Activated CD8-positive, alpha-beta memory T cell treated with anti-CD3 and anti-CD28 coated beads for 48 hours (primary cell): ENCODE measurements around the gene MBD6.
"Not testable (repeated sequence)": the region's sequence is repeated elsewhere in the genome, so short reads cannot be mapped to it uniquely, and the experiment has no call there.

Source experiments
- DNase-seq, 3 experiments: peaks; one replicate each; pipeline ENCODE4 v3.0.0-alpha.2; 2020; ENCODE audit warnings: low read depth in 2 of 3, low spot score in 2 of 3

Gene MBD6

DNA sequence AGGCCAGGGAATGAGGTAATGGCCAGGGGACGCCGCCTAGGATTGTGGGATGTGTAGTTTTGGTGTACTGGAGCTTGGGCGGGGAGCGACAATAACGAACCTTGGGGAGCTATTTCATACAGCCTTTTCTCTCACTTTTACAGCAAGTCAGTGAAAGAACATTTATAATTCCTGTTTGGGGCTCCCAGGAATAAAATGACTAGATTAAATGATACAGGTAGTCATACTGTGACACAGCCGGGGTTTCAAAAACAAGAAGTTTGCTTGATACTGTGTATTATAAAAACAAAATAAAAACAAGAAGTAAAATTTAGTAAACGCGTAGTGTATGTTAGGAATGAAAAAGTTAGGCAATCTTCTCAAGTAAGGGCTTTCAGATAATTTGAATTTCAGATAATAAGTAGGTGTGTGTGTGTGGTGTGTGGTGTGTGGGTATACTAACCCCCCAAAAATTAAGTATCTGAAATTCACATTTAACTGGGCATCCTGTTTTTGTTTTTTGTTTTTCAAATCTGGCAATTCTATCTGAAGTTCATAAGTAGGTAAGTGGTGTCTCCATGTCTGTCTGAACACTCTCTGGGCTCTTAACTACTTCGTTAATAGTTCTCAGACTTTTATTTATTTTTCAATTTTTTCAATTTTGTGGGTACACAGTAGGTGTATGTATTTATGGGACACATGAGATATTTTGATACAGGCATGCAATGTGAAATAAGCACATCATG is 24.8 kb downstream of the MBD6 start:
- DNase-seq: no peak

DNA sequence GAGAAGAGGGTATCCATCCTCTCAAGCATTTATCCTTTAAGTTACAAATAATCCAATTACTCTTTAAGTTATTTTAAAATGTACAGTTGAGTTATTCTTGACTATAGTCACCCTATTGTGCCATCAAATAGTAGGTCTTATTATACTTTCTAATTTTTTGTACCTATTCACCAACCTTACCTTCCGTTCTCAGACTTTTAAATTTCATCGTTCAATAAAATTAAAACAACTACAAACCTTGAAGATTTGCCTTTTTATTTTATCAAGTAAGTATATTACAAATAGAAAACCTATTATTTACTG is 25.3 kb downstream of the MBD6 start:
- DNase-seq: no peak

DNA sequence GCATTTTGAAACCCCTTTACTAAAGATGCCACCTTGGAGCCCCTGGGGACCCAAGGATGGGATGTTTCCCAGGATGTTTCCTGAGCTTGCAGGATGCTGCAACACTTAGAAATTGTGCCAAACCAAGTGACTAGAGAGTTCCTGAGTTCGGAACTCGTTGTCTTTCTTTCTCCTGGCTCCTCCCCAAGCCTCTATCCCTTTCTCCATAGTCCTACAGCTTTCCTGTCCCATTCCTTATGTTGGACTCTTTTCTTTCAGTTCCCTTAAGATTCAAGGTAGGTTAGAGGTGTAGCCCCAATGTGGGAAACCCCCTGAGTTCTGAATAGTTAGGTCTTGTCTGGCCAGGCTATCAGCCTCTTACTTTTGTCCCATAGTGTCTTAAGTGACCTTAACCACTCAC is 25.9 kb downstream of the MBD6 start:
- no peak for DNase-seq

DNA sequence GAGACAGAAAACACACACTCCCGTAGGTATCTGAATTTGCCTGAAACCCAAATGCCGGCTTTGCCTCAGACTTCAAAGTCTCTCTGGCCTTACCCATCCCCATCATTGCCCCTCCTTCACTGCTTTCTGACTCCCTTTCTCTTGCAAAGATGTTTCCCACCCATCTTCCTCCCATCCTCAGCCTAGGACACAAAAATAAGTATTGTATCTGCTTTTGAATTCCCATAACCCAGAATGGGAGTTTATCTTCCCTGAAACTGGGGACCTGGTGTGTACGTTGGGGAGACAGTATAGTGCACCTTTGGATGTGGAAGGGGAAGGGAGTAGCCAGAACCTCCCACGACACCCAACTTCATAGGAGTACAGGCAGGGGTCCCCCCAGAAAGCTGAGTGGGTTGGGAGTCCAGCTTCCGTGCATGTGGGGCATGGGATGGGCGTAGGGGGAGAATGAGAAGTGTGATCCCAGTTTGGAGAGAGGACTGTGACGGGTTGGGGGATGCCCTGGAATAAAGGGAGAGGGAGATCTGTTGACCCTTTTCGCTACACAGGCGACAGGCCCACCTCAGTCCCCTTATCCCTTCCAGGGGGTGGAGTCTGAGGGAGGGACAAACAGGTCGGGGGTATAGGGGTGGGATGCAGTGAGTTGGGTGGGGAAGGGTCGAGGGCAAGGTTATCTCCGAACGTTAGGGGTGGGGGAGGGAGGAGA is 26.7 kb downstream of the MBD6 start:
- peak in 1 of 3 experiments; percentile 19 for DNase-seq

DNA sequence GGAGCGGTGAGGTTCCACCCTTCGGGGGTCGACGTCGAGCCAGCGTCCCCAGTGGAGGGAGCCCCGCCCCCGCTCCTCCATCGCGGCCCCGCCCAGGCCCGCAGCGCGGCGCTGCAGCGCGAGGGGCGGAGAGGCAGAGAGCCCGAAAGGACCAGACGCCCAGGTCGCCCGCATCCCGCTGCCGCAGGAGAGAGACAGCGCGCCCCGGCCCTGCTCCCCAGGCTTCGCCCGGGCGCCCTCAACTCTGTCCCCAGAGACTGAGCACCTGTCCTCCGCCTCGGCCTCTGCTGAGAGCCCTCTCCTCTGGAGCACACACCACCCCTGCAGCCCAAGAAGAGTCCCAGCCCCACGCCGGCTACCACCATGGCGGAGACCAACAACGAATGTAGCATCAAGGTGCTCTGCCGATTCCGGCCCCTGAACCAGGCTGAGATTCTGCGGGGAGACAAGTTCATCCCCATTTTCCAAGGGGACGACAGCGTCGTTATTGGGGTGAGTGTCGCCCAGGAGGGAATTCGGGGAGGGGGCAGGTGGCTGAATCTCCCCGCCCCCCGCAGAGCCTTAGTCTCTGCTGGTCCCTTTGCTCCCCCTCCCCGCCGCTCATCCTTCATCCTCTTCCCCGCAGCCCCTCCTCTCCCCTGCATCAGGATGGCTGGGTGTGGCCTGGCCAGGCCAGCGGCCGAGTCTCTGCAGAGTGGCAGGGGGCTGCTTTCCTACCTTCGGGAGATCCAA is 27.5 kb downstream of the MBD6 start, which contains the start of gene KIF5A:
Gene KIF5A (plus strand): TSS at position 136 of the 732 bp plus-strand sequence. CDS start 228 bp downstream, at position 364.
- DNase-seq: peak; percentile 32 to 49 (median 46)

DNA sequence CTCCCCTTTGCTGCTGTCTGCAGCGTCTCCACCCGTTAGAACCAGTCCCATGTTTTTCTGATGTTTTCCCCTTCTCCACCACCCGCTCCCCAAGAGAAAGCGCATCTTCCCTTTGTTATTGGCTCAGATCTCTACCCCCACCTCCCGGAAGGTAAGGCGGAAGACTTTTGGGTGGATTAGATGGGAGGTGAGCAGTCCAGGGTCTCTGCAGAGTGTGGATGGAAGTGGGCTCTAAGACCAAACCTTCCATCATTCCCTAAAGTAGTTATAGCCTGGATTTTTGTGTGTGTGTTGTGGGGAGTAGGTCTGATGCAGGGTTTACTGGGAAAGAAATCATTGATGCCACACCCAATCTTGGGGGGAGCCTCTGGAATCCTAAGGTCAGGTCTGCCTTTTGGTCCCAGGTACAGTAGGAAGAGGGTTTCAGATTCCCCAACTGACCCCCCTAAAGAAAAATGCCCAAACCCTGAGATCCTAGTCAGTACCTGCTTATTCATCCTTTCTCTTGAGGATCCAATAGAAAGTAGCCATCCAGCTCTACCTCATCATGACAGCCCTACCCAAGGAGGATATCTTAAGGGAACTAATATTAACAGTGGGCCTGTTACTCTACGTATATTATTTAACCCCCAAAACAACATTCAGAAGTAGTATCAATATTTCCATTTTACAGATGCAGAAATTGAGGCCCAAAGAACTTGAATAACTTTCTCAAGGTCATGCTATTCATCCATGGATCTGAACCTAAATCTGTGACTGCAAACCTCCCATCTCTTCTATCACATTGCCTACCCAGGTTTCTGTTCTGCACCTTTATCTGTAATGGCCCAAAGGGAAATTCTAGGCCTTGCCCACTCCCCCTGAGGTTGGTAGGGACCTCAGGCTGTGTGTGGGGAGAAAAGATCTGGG is 28.3 kb downstream of the MBD6 start:
- DNase-seq: no peak

DNA sequence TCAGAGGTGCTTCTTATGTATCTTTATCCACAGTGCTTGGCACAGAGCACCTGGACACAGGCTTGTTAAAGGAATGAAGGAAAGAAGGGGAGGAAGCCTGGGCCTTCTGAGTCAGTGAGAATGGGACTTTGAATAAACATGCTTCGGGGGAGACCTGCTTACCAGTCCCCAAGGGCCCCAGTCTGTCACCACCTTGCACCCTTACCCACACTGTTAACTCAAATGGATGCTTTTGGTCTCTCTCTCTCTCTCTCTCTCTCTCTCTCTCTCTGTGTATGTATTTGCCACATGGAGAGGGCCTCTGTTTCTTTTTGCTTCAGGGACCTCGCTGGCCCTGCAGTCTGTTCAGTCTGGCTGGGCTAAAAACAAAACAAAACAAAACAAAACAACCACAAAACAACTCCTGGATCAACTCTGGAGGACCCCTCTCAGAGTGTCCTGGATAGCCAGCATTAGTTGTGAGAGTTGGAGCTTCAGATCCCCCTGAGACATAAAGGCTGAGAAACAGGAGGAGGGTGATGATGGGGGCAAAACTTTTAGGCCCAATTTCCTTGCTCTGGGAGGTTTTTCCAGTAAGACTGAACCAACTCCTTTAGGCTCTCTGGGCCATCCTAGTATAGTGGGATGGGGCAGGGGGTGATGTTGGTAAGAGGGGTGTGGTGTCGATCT is 29.1 kb downstream of the MBD6 start:
- DNase-seq: no peak

DNA sequence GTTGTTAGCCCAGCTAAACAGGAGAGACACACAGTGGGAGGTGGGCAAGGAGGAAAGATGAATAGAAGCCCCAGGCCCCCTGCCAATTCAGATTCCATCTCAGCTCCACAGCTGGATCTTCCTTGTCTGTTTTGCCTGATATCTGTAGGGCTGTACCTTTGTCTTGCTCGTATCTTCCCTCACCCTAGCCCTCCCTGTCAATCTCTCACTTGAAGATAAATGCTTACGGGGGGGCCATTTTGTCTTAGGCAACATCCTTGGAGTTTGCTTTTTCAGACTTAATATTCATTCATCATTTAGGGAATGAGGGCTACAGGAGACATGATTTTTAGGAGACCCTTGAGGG is 29.7 kb downstream of the MBD6 start:
- no peak for DNase-seq

DNA sequence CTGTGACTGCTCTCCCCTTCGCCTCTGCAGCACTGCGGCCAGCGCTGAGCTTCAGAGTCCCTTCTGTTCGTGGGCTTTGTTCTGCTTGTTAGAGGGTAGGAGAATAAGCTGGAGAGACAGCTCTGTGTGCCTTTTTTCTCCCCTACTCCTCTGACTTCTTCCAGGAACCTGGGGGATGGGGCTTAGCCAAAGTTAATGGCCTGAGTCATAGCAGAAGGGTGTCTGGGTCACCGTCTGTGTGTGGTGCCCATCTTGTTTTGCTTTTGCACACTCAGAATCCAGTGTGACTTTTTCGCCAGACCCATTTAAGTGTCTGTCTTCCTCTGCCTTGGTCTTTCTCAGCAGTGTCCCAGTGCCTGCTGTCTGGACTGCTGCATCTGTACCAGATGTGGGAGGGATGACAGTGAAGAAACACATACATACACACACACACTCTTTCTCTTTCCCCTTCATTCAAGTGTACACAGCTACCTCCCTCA is 30.2 kb downstream of the MBD6 start:
- no peak for DNase-seq

DNA sequence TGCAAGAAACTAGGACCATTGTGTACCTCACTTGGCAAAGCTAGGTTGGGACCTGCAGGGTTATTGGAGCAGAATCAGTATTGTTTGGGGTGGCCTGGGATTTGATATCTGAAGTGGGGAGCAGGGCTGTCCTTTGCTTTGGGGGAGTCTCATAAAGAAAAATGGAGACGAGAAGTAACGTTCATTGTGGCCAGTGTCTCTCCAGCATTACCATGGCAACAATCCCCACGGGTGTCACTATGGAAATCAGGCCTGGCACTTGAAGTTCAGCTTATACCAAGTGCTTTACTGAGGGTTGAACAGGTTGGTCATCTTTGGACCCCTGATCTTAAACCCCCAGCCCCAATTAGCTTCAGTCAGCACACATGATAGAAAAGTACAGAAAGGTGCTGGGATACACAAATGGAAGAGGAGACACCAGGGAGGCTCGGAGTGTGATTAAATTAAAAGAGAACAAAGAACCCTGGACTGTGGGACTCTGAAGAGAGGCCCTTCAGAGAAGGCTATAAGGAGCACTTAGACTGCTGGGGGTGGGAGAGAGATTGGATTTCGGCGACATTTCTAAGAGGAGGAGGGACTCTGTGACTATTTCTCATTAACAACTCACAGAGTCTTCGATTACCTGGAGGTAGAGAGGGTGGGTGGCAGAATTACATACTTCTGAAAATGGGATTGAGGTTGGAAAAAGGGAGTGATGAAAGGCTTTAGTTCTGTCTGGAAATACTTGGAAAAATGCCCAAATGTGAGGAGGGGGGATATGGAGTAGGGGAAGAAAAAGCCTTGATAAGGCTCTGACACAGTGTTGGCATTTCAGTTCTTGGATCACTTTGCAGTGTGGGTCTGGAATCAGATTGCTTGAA is 30.9 kb downstream of the MBD6 start:
- DNase-seq: no peak

DNA sequence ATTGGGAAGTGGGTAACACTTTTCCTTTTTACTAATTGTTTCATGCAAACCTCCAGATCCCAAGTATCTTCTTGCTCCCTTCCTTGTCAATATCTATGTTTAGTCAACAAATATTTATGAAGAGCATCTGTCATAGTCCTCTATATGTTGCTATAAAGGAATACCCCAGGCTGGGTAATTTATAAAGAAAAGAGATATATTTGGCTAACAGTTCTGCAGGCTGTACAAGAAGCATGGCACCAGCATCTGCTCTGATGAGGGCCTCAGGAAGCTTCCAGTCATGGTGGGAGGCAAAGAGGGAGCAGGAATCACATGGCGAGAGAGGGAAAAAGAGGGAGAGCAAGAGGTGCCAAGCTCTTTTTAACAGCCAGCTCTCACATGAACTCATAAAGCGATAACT is 31.8 kb downstream of the MBD6 start:
- DNase-seq: no peak

DNA sequence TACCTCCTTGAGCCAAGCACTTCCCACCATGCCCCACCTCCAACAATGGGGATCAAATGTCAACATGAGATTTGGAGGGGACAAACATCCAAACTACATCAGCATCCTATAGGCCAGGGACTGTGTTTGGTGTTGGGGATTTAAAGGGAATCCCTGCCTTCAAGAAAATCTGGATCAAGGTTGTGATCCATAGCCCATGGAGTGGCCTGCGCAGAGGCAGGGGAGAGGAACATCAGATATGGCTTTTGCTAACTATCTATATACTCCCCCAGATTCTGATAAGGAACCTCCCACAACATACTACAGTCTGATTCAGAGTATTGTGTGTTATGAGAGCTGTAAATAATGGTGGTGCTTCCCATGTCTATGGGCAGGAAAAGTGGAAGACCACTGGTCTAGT is 32.3 kb downstream of the MBD6 start:
- DNase-seq: no peak

DNA sequence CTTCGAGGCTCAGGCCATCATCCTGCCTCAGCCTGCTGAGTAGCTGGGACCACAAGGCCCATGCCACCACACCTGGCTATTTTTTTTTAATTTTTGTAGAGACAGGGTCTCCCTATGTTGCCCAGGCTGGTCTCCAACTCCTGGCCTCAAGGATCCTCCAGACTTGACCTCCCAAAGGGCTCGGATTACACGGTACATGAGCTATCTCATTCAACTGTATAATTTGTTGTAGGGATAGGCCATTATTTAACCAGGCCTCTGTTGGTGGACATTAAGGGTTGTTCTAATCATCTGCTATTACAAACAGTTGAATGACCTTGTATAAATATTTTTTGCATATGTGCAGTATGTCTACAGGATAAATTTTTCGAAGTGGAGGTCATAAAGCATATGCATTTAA is 36.2 kb downstream of the MBD6 start:
- no peak for DNase-seq

DNA sequence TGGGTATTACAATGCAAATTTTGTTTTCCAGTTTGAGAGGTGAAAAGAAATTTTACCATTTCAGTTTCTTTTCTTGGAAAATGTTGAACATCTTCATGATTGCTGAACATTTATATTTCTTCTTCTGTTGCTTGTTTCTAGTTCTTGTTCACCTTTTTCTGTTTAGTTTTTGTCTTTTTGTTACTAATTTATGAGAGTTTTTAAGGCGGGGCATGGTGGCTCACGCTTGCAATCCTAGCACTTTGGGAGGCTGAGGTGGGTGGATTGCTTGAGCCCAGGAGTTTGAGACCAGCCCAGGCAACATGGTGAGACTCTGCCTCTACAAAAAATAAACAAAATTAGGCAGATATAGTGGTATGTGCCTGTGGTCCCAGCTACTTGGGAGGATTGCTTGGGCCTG is 37.9 kb downstream of the MBD6 start:
- DNase-seq: no peak

DNA sequence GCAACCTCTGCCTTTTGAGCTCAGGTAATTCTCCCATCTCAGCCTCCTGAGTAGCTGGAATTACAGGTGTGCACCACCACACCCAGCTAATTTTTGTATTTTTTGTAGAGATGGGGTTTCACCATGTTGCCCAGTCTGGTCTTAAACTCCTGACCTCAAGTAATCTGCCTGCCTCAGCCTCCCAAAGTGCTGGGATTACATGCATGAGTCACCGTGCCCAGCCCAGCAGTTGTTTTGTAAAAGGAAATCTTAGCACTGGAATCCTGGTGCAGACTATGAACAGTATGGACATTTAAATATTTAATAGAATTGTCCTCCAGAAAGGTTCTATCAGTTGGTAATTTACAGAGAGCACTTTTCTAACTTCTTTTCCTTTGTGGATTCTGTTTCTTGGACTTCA is 38.5 kb downstream of the MBD6 start:
- not testable (repeated sequence) for DNase-seq

DNA sequence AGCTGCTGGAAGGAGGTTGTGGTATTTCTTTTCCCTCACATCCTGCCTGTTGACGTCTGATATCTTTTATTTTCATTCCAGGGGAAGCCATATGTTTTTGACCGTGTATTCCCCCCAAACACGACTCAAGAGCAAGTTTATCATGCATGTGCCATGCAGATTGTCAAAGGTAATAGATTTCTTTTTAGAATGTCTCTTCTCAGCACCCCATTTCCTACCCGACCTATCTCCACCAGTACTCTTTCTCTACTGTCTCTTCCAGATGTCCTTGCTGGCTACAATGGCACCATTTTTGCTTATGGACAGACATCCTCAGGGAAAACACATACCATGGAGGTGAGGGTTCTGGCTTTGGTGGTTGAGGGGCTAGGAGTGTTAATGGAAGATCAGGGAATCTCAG is 40.7 kb downstream of the MBD6 start:
- DNase-seq: no peak

DNA sequence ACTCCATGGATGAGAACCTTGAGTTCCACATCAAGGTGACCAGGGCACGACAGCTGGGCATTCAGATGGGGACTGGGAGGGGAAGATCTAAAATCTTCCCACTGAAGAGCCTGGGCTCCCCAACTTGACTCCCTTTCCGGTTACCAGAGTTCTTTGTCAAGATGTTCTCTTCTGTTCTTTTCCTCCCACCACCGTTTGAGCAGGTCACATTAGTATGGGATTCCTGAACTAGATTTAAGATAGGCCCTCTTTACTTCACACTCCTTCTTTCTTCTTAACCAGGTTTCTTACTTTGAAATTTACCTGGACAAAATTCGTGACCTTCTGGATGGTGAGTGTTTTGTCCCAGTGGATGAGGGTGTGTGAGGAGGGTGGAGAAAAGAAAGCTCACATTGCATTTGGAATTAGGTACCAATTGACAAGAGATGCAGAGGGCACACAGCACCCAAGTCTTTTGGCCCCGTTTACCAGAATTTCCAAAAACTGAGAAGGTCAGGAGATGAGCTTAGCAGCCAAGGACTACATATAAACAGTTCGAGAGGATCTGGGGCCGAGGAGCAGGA is 41.6 kb downstream of the MBD6 start:
- DNase-seq: no peak

DNA sequence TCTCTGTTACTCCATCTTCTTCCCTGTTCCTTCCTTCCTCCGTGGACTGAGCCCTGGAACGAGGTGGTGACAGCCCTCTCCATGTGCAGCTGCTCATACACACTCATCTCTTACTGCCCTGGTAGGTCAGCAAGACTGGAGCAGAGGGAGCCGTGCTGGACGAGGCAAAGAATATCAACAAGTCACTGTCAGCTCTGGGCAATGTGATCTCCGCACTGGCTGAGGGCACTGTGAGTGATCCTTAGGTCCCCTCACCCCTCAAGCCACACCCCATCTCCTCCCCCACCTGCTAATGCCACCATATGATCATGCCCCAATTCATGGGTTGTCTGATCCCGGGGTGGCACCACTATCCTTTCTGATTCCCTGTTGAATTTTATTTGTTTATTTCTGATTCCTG is 46.2 kb downstream of the MBD6 start:
- no peak for DNase-seq

DNA sequence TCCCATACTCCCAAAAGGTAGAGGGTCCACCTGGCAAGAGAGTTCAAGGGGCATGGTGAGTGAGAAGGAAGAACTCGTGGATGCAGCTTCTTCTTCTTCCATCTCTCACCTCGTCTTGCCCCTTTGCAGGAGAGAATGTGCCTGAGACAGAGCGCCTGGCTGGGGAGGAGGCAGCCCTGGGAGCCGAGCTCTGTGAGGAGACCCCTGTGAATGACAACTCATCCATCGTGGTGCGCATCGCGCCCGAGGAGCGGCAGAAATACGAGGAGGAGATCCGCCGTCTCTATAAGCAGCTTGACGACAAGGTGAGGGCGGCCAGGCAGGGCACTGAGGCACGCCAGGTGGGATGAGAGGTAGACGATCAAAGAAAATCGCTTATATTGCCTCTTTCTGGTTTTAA is 47.2 kb downstream of the MBD6 start:
- DNase-seq: no peak
